ENCODE measurements around the gene CCDC74A.
"Not testable (repeated sequence)": the region's sequence is repeated elsewhere in the genome, so short reads cannot be mapped to it uniquely, and the experiment has no call there.

CCDC74A gene

GRCh38 chr2:131567891-131568290 is 40.2 kb downstream of the CCDC74A start:
- Histone ChIP-seq H3K27me3 (ENCODE audit: low read depth, low read length) (no peaks in the 10 kb centered on the region), H4K20me1 (ENCODE audit: insufficient read depth, low read length) (no peaks in the 10 kb centered on the region), H3K9me3 (ENCODE audit: insufficient read depth, low read length) (no peaks in the 10 kb centered on the region)

GRCh38 chr2:131568401-131568800 is 40.7 kb downstream of the CCDC74A start:
- H3K36me3 ChIP-seq (replicated peaks; ENCODE audit: low read depth, low read length): not testable (repeated sequence)

More at GRCh38 chr2:131567891-131568290, 40.2 kb downstream of the CCDC74A start:
- Histone ChIP-seq H3K4me1 (ENCODE audit: low read length) (no peaks in the 10 kb centered on the region), H3K4me3 (ENCODE audit: low read length) (no peak overlapping the region), H3K9ac (ENCODE audit: low read length) (no peak overlapping the region), H3K27ac (ENCODE audit: low read length) (no peak overlapping the region), H2AFZ (ENCODE audit: low read depth, low read length) (no peak overlapping the region), H3K36me3 (replicated peaks; ENCODE audit: low read depth, low read length) (no peaks in the 10 kb centered on the region), H3K4me2 (ENCODE audit: low read length) (no peak overlapping the region), H3K79me2 (ENCODE audit: low read length) (no peaks in the 10 kb centered on the region)
- TF ChIP-seq CTCF (IDR thresholded peaks at IDR 0.05; ENCODE audit: low read depth, low read length) (no peak), EZH2phosphoT487 (IDR thresholded peaks at IDR 0.05; ENCODE audit: low read depth) (no peak)

GRCh38 chr2:131572175-131572574 is 44.5 kb downstream of the CCDC74A start:
- Histone ChIP-seq H3K27me3 (ENCODE audit: low read depth, low read length) (no peaks in the 10 kb centered on the region), H3K27ac (ENCODE audit: low read length) (no peak overlapping the region), H3K4me1 (ENCODE audit: low read length) (no peaks in the 10 kb centered on the region), H3K4me3 (ENCODE audit: low read length) (no peak overlapping the region), H3K36me3 (replicated peaks; ENCODE audit: low read depth, low read length) (no peaks in the 10 kb centered on the region), H3K9me3 (ENCODE audit: insufficient read depth, low read length) (no peaks in the 10 kb centered on the region), H4K20me1 (ENCODE audit: insufficient read depth, low read length) (no peaks in the 10 kb centered on the region), H3K9ac (ENCODE audit: low read length) (no peak overlapping the region), H3K79me2 (ENCODE audit: low read length) (no peaks in the 10 kb centered on the region), H2AFZ (ENCODE audit: low read depth, low read length) (no peak overlapping the region), H3K4me2 (ENCODE audit: low read length) (no peak overlapping the region)
- no peak for TF ChIP-seq EZH2phosphoT487 (IDR thresholded peaks at IDR 0.05; ENCODE audit: low read depth)
- TF ChIP-seq CTCF (IDR thresholded peaks at IDR 0.05; ENCODE audit: low read depth, low read length): no peak

More at GRCh38 chr2:131568401-131568800, 40.7 kb downstream of the CCDC74A start:
- H3K27ac ChIP-seq (ENCODE audit: low read length); H3K4me2 ChIP-seq (ENCODE audit: low read length); H3K4me3 ChIP-seq (ENCODE audit: low read length); H3K79me2 ChIP-seq (ENCODE audit: low read length); H3K4me1 ChIP-seq (ENCODE audit: low read length); H2AFZ ChIP-seq (ENCODE audit: low read depth, low read length); H4K20me1 ChIP-seq (ENCODE audit: insufficient read depth, low read length); H3K27me3 ChIP-seq (ENCODE audit: low read depth, low read length); H3K9ac ChIP-seq (ENCODE audit: low read length); H3K9me3 ChIP-seq (ENCODE audit: insufficient read depth, low read length): not testable (repeated sequence)

- H2AFZ ChIP-seq (ENCODE audit: low read depth, low read length): no peak overlapping the region
- H3K27ac ChIP-seq (ENCODE audit: low read length): no peak overlapping the region
- no peaks in the 10 kb centered on the region for H3K9me3 ChIP-seq (ENCODE audit: insufficient read depth, low read length)
- peak overlapping the region; percentile 50 for H3K4me2 ChIP-seq (ENCODE audit: low read length)
- H3K4me3 ChIP-seq (ENCODE audit: low read length): 0 out of 2 replicates have a peak overlapping the region, but pooled peaks have one; percentile 37
- no peak overlapping the region for H3K9ac ChIP-seq (ENCODE audit: low read length)
- no peak for TF ChIP-seq EZH2phosphoT487 (IDR thresholded peaks at IDR 0.05; ENCODE audit: low read depth)
- TF ChIP-seq CTCF (IDR thresholded peaks at IDR 0.05; ENCODE audit: low read depth, low read length): no peak
- H3K79me2 ChIP-seq (ENCODE audit: low read length): no peaks in the 10 kb centered on the region
- H4K20me1 ChIP-seq (ENCODE audit: insufficient read depth, low read length): no peaks in the 10 kb centered on the region
- H3K4me1 ChIP-seq (ENCODE audit: low read length): peaks cover 9% of the 10 kb centered on the region
- H3K36me3 ChIP-seq (replicated peaks; ENCODE audit: low read depth, low read length): no peaks in the 10 kb centered on the region
- peaks cover 16% of the 10 kb centered on the region for H3K27me3 ChIP-seq (ENCODE audit: low read depth, low read length)
Measured at GRCh38 chr2:131577812-131578211, 50.1 kb downstream of the CCDC74A start.

DNA sequence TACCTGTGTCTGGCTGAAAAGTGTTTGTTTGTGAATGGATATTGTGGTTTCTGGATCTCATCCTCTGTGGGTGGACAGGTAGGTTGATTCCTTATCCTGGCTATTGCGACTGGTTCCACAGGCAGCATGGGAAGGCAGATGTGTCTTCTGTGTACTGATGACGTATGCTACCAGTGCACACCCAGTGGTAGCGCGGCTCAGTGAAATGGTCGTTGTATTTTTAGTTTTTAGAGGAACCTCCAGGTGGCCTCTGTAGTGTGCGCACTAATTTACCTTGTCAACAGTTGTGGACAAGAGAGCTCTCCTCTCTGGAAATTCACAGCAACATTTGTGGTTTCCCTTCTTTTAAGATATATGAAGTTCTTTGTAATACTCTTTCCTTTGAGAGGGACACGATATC is 52.5 kb downstream of the CCDC74A start:
- H4K20me1 ChIP-seq (ENCODE audit: insufficient read depth, low read length): no peaks in the 10 kb centered on the region
- peaks cover 25% of the 10 kb centered on the region for H3K27me3 ChIP-seq (ENCODE audit: low read depth, low read length)
- no peak overlapping the region for H3K9ac ChIP-seq (ENCODE audit: low read length)
- H3K36me3 ChIP-seq (replicated peaks; ENCODE audit: low read depth, low read length): no peaks in the 10 kb centered on the region
- no peak overlapping the region for H3K4me3 ChIP-seq (ENCODE audit: low read length)
- H3K9me3 ChIP-seq (ENCODE audit: insufficient read depth, low read length): no peaks in the 10 kb centered on the region
- TF ChIP-seq EZH2phosphoT487 (IDR thresholded peaks at IDR 0.05; ENCODE audit: low read depth): no peak
- H3K4me1 ChIP-seq (ENCODE audit: low read length): peaks cover 21% of the 10 kb centered on the region
- H2AFZ ChIP-seq (ENCODE audit: low read depth, low read length): no peak overlapping the region
- no peaks in the 10 kb centered on the region for H3K79me2 ChIP-seq (ENCODE audit: low read length)
- H3K4me2 ChIP-seq (ENCODE audit: low read length): no peak overlapping the region
- H3K27ac ChIP-seq (ENCODE audit: low read length): no peak overlapping the region
